ENCODE measurements around the gene WDR13.
"Not testable (repeated sequence)": the region's sequence is repeated elsewhere in the genome, so short reads cannot be mapped to it uniquely, and the experiment has no call there.

WDR13 gene

GRCh38 chrX:48597353-48598264 is at the start of gene WDR13:
Gene WDR13, plus strand, starts transcription at chrX:48597492. Its CDS starts 505 bp downstream, at chrX:48597997.
- peak; percentile 72 for DNase-seq

GRCh38 chrX:48548871-48549270 is 48.4 kb upstream of the WDR13 start:
- no peak for DNase-seq

DNA sequence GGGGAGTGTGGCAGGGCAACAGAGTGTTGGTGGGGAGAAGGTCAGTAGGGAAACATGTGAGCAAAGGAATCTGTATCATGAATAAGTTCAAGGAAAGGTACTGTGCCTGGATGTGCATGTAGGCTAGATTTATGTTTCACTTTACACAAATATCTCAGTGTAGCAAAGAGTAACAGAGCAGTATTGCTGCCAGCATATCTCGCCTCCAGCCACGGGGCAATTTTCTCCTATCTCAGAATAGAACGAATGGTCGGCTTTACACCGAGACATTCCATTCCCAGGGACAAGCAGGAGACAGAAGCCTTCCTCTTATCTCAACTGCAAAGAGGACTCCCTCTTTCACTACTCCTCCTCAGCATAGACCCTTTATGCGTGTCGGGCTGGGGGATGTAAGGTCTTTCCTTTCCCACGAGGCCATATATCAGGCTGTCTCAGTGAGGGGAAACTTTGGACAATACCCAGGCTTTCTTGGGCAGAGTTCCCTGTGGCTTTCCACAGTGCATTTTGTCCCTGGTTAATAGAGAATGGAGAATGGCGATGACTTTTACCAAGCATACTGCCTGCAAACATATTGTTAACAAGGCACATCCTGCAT is 41.5 kb upstream of the WDR13 start:
- not testable (repeated sequence) for DNase-seq

DNA sequence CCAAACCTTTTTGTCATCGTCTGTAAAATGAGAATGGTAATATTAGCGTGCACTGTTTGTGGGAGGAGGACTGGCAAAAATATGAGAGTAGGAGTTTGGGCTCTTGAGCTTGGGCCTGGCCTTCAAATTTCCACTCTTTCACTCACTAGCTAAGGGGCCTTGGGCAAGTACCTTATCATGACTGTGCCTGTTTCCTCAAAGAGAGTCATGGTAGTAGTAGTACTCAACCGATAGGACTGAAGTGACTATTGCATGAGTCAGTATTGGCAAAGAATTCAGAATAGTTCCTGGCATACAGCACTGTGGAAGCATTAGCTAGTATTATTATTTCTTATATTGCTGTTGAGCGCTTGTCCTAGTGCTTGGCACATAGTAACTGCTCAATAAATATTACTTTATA is 39.0 kb upstream of the WDR13 start:
- DNase-seq = no peak

DNA sequence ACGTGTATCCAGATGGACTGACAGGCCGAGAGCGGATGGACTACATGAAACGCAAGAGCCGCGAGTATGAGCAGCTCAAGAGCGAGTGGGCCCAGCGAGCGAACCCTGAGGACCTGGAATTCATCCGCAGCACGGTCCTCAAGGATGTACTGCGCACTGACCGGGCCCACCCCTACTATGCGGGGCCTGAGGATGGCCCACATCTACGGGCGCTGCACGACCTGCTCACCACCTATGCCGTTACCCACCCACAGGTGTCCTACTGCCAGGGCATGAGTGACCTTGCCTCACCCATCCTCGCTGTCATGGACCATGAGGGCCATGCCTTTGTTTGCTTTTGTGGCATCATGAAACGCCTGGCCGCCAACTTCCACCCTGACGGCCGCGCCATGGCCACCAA is 37.7 kb upstream of the WDR13 start:
- DNase-seq = no peak

GRCh38 chrX:48560056-48560455 is 37.2 kb upstream of the WDR13 start:
- DNase-seq = no peak

- DNase-seq = no peak
These were observed 36.6 kb upstream of the WDR13 start for GRCh38 chrX:48560681-48561080.

GRCh38 chrX:48569958-48570357 is 27.3 kb upstream of the WDR13 start:
- no peak for DNase-seq

- DNase-seq = no peak
These were observed 23.5 kb upstream of the WDR13 start for GRCh38 chrX:48573690-48574269.

GRCh38 chrX:48574270-48575266 is 22.7 kb upstream of the WDR13 start, which contains the start of gene RBM3:
Gene RBM3, plus strand, starts transcription at chrX:48574484. Its CDS starts 697 bp downstream, at chrX:48575181.
- peak; percentile 72 for DNase-seq

DNA sequence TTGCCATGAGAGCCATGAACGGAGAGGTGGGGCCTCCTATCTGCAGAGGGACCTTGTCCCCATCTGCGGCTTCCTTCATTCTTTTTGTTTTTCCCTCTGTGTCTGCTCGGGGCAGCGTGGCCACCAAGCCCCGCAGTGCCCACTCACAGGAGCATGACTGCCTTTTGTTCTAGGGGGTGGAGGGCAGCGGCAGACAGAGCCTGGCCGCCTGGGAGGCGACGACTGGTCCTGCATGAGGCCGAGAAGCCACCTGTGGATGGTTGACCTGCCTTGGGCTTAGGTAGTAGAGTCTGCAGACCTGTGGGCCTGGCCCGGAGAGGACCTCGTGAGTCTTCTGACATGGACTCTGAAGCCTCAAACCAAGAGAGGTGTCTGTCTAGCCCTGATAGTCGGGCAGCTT is 21.6 kb upstream of the WDR13 start:
- no peak for DNase-seq

DNA sequence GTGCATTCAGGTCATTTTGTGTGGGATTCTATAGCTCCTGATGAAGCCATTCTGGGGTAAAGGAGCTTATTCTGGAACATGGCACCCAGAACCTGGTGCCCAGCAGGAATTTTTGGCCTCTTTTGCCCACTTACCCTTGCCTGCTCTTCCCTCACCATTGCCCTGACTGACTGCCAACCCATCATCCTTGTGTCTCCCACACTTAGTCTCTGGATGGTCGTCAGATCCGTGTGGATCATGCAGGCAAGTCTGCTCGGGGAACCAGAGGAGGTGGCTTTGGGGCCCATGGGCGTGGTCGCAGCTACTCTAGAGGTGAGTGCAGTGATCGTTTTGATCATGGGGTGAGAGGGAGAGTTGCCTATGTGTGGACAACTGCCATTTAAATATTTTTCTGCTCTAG is 21.2 kb upstream of the WDR13 start:
- no peak for DNase-seq

GRCh38 chrX:48578661-48579128 is 18.6 kb upstream of the WDR13 start:
- no peak for DNase-seq

- DNase-seq = no peak
These were observed 18.0 kb upstream of the WDR13 start for GRCh38 chrX:48579259-48579658.

- no peak for DNase-seq
These were observed 16.6 kb upstream of the WDR13 start for GRCh38 chrX:48580662-48581061.

GRCh38 chrX:48584698-48585097 is 12.6 kb upstream of the WDR13 start:
- DNase-seq = no peak

DNA sequence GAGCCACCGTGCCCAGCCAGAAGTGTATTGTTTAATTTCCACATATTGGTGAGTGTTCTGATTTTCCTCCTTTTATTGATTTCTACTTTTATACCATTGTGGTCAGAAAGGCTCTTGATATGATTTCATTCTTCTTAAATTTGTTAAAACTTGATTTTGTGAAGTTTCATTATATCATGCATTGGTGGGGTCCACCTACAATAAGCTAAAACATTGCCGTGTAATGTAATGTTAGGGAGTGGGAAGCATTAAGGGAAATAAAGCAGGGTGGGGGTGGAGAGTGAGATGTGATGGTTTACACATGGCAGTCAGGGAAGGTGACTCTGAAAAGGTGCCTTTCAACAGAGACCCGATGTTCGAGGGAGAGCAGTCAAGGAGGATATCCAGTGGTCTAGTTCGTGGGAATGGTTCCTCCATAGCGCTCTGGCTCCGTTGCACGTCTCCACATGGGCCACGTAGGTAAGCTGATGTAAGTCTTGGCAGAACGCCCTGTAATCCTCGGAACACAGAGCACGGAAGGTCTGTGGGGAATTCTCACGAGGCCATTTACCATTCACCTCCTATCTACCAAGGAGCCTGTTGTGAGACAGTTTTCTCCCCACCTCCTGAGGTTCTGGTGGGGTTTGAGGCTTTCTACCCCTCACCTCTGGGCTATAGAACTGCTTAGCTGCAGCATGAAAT is 7.7 kb upstream of the WDR13 start:
- no peak for DNase-seq

DNA sequence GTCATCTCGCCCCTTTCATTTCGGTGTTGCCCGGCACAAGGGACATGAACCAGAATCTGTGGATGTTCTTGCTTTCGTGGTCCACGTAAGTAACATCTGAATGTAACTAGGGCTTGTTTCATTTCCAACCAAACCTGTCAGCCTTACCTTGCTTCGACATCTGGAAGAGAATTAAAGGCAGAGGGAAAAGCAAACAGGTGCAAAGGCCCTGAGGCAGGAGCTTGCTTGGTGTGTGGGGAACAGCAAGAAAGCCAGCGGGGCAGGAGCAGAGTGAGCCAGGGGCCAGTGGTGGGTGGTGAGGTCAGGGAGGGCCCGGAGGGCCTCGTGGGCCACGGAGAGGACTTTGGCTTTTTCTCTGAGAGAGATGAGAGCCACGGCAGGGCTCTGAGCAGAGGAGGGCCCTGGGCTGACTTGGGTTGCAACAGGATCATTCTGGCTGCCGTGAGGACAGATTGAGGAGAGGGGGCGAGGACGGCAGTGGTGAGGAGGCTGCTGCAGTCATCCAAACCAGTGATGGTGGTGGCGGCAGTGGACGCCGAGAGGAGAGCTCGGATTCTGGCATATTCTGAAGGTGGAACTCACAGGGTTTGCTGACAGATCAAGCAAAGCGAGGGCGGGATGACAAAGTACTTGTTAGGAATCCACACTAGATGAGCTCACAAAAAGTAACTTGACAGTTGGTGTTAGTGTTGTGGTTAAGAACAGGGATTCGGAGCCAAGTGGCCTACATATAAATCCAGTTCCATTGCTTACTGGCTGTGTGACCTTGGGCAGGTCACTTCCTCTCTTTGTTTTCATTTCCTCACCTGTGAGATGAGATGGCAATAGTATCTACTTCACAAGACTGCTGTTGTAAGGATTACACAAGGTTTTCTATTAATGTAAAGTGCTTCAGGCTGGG is 6.8 kb upstream of the WDR13 start:
- no peak for DNase-seq

DNA sequence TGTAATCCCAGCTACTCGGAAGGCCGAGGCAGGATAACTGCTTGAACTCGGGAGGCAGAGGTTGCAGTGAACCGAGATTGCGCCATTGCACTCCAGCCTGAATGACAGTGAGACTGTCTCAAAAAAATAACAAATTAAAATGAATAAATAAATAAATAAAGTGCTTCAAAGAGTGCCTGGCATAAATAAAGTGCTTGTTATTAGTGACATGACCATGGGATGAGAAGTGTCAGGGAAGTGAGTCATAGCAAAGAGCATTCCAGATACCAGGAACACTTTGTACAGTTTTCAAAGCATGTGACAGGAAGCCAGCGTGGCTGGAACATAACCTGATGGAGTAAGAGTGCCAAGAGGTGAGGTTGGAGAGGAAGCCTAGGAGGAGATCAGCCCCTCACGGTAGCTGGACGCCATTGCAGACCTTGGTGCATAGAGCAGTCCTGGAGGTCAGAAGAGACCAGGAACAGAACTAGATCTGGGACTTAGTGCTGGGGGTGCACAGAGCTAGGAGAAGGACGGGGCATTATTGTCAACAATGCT is 6.0 kb upstream of the WDR13 start:
- no peak for DNase-seq

DNA sequence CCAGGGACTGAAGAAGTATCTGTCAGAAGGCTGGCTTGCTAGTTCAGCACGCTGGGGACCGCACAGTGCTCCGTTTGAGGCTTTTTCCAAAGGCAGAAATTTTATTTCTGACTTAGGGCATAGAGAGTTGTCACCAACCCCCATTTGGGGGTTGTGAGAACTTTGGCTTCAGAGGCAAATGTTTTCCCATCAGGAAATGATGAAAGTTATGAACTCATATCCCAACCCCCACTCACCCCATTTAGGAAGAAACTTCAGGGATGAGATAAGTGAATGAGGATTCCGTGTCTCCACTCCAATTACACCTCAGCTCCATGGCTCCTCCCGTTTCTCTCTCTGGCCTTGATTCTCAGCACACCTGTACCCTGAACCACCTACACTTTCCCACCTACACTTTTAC is 4.3 kb upstream of the WDR13 start:
- DNase-seq = no peak

DNA sequence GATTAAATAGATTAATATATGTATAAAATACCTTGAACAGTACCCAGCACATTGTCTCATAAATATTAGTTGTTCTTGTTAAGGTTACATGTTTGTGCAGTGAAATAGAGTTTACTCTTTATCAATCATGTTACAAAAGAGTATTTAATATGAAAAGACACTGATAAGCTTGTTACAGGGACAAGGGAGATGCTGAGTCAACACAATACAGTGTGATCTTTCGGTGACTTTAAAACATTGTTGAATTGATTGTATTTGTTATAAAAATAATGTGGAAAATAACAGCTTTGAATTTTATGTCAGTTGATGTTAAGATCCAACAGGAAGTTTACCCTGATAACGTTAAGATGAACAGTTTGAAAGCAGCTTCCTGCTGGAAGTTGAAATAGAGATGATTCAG is 1.4 kb upstream of the WDR13 start:
- no peak for DNase-seq

Data from NCI-H1048 (cell line).